Measurements from ENCODE around the gene C5. TPM values are rescaled to one million over a fixed set of nuclear protein-coding genes. Genes with fewer than 3 reads are reported as not detected.
A peak's percentile ranks its signal among the peaks of the same experiment; 100 is the strongest.

Gene C5
- total RNA-seq, 1 experiment from 2014 or later, result 0.57 TPM

GRCh38 chr9:120946259-120946658, 103.8 kb downstream of the C5 start (continued):
- TF ChIP-seq ERG (CRISPR knock-in tag; IDR thresholded peaks at IDR 0.05), result no peak
- TF ChIP-seq ETV6 (CRISPR knock-in tag; IDR thresholded peaks at IDR 0.05), result no peak
- no peak for TF ChIP-seq ZNF138 (CRISPR knock-in tag; conservative IDR thresholded peaks at IDR 0.05)
- no peak for TF ChIP-seq CREB1 (CRISPR knock-in tag; IDR thresholded peaks at IDR 0.05)

GRCh38 chr9:120944948-120945347, 105.1 kb downstream of the C5 start:
- H3K9me3 Mint-ChIP-seq, result no peaks in the 10 kb centered on the region
- CTCF ChIA-PET, result interaction anchor here (2.3 kb wide), 1 partner anchor 115 kb away, joined by 5 read pairs; no protein-coding TSS in a partner anchor
- peaks cover 35% of the 10 kb centered on the region for H3K4me1 Mint-ChIP-seq
- no peak overlapping the region for H3K4me3 Mint-ChIP-seq
- no peak for DNase-seq (ENCODE audit: low spot score)
- H3K27ac Mint-ChIP-seq, result no peak overlapping the region
- POLR2A ChIA-PET, result no interaction called here
- no peaks in the 10 kb centered on the region for H3K27me3 Mint-ChIP-seq (ENCODE audit: low read depth)
- H3K36me3 Mint-ChIP-seq, result no peaks in the 10 kb centered on the region
- TF ChIP-seq FOXP1 (CRISPR knock-in tag; IDR thresholded peaks at IDR 0.05; ENCODE audit: borderline replicate concordance) (no peak), CDX4 (CRISPR knock-in tag; IDR thresholded peaks at IDR 0.05; ENCODE audit: borderline replicate concordance) (no peak), RELA (CRISPR knock-in tag; IDR thresholded peaks at IDR 0.05; ENCODE audit: borderline replicate concordance) (no peak), CREB1 (CRISPR knock-in tag; IDR thresholded peaks at IDR 0.05) (no peak), ZNF396 (CRISPR knock-in tag; IDR thresholded peaks at IDR 0.05; ENCODE audit: borderline replicate concordance) (no peak), SMAD3 (CRISPR knock-in tag; IDR thresholded peaks at IDR 0.05; ENCODE audit: borderline replicate concordance) (no peak), ATF2 (CRISPR knock-in tag; IDR thresholded peaks at IDR 0.05; ENCODE audit: borderline replicate concordance, low read depth) (no peak), USF2 (CRISPR knock-in tag; IDR thresholded peaks at IDR 0.05) (no peak), CREM (CRISPR knock-in tag; IDR thresholded peaks at IDR 0.05) (no peak), JUN (CRISPR knock-in tag; IDR thresholded peaks at IDR 0.05) (no peak)
- no peak for ATAC-seq

- ATAC-seq, result no peak
- Mint-ChIP-seq H3K27me3 (ENCODE audit: low read depth) (no peaks in the 10 kb centered on the region), H3K27ac (peak overlapping the region; percentile 29), H3K9me3 (no peaks in the 10 kb centered on the region), H3K36me3 (no peaks in the 10 kb centered on the region), H3K4me1 (peaks cover 37% of the 10 kb centered on the region), H3K4me3 (no peak overlapping the region)
- POLR2A ChIA-PET, result no interaction called here
- DNase-seq (ENCODE audit: low spot score), result no peak
- CTCF ChIA-PET, result interaction anchor here (1.4 to 2.3 kb wide), 2 partner anchors 37 to 115 kb away, joined by 5 read pairs; no protein-coding TSS in a partner anchor
- TF ChIP-seq ZNF317 (CRISPR knock-in tag; IDR thresholded peaks at IDR 0.05; ENCODE audit: borderline replicate concordance, low read depth), result no peak
- TF ChIP-seq ZNF281 (CRISPR knock-in tag; IDR thresholded peaks at IDR 0.05), result no peak
- TF ChIP-seq CTCF (IDR thresholded peaks at IDR 0.05), result no peak
- no peak for TF ChIP-seq FOXK1 (CRISPR knock-in tag; IDR thresholded peaks at IDR 0.05)
- TF ChIP-seq RORB (CRISPR knock-in tag; IDR thresholded peaks at IDR 0.05), result no peak
- no peak for TF ChIP-seq TEAD4 (CRISPR knock-in tag; IDR thresholded peaks at IDR 0.05)
- TF ChIP-seq TP53 (CRISPR knock-in tag; IDR thresholded peaks at IDR 0.05), result no peak
- TF ChIP-seq AR (CRISPR knock-in tag; IDR thresholded peaks at IDR 0.05), result no peak
Measured at GRCh38 chr9:120944434-120944843, 105.6 kb downstream of the C5 start.

Data from WTC11 (cell line).